HG03139 (cell line): ENCODE measurements around the gene TBKBP1.
A peak's percentile ranks its signal among the peaks of the same experiment; 100 is the strongest.
"Not testable (repeated sequence)": the region's sequence is repeated elsewhere in the genome, so short reads cannot be mapped to it uniquely, and the experiment has no call there.

Source experiments
- ATAC-seq: cut with Tn5 transposase; IDR thresholded peaks from one replicate; pipeline ENCODE4 v1.9.1; 2021; ENCODE audit not compliant: unreplicated experiment

TBKBP1 gene

GRCh38 chr17:47729476-47729875, 35.5 kb downstream of the TBKBP1 start:
- ATAC-seq: no peak

- ATAC-seq: no peak
These were observed 36.7 kb downstream of the TBKBP1 start for GRCh38 chr17:47730681-47731080.

- no peak for ATAC-seq
These were observed 37.4 kb downstream of the TBKBP1 start for GRCh38 chr17:47731396-47731795.

- no peak for ATAC-seq
These were observed 38.6 kb downstream of the TBKBP1 start for GRCh38 chr17:47732399-47733046.

GRCh38 chr17:47733047-47733673, 39.2 kb downstream of the TBKBP1 start, which contains the start of gene TBX21:
TSS of gene TBX21 (plus strand) at chr17:47733236. CDS start at chr17:47733455, 219 bp downstream.
- ATAC-seq: peak; percentile 53

- no peak for ATAC-seq
These were observed 39.9 kb downstream of the TBKBP1 start for GRCh38 chr17:47733674-47734410.

- no peak for ATAC-seq
These were observed 41.1 kb downstream of the TBKBP1 start for GRCh38 chr17:47735139-47735464.

GRCh38 chr17:47735536-47736011, 41.6 kb downstream of the TBKBP1 start:
- ATAC-seq: peak; percentile 41

GRCh38 chr17:47736501-47737495, 42.8 kb downstream of the TBKBP1 start:
- no peak for ATAC-seq

- ATAC-seq: no peak
These were observed 44.2 kb downstream of the TBKBP1 start for GRCh38 chr17:47738178-47738577.

- no peak for ATAC-seq
These were observed 45.2 kb downstream of the TBKBP1 start for GRCh38 chr17:47739150-47739549.

GRCh38 chr17:47739945-47740344, 46.0 kb downstream of the TBKBP1 start:
- not testable (repeated sequence) for ATAC-seq

GRCh38 chr17:47741109-47741792, 47.3 kb downstream of the TBKBP1 start:
- ATAC-seq: no peak

- ATAC-seq: no peak
These were observed 47.8 kb downstream of the TBKBP1 start for GRCh38 chr17:47741793-47742145.

GRCh38 chr17:47742319-47743181, 48.6 kb downstream of the TBKBP1 start:
- no peak for ATAC-seq

- ATAC-seq: no peak
These were observed 50.4 kb downstream of the TBKBP1 start for GRCh38 chr17:47744168-47745036.

- no peak for ATAC-seq
These were observed 51.0 kb downstream of the TBKBP1 start for GRCh38 chr17:47745037-47745380.

- no peak for ATAC-seq
These were observed 57.5 kb downstream of the TBKBP1 start for GRCh38 chr17:47751471-47751870.

- no peak for ATAC-seq
These were observed 63.4 kb downstream of the TBKBP1 start for GRCh38 chr17:47757386-47757785.
